HL-60 (cell line): ENCODE data around the gene NFIC.

Experiments
- DNase-seq, 2 experiments: peaks; one replicate each; pipeline ENCODE4 v3.0.0-alpha.2; 2010 to 2020; ENCODE audit warnings: low read depth in 1 of 2, low spot score in 1 of 2
- H3K27ac ChIP-seq: fragments of 250-450 bp; sonication (Bioruptor Pico); replicated peaks from 2 replicates; pipeline ENCODE4 v1.5.1; 2020; ENCODE audit warnings: mild to moderate bottlenecking, moderate library complexity
- H3K27me3 ChIP-seq: fragments of 250-450 bp; sonication (Bioruptor Pico); 2 replicates; pipeline ENCODE4 v1.5.1; 2021; ENCODE audit warnings: mild to moderate bottlenecking, moderate library complexity; ENCODE audit not compliant: insufficient read depth, poor library complexity, severe bottlenecking
- H3K4me3 ChIP-seq: replicated peaks from 2 replicates; pipeline ENCODE4 v1.5.1; 2011; ENCODE audit warnings: mild to moderate bottlenecking, control low read depth, low read length; ENCODE audit not compliant: insufficient read depth
- CTCF ChIP-seq: IDR thresholded peaks from one replicate; pipeline ENCODE4 v1.5.1; 2011; ENCODE audit warnings: low read length, control low read depth, inconsistent platforms; ENCODE audit not compliant: insufficient read depth
- GABPA ChIP-seq: IDR thresholded peaks from 2 replicates; pipeline ENCODE4 v1.6.1; 2012; ENCODE audit warnings: low read depth
- POLR2AphosphoS5 ChIP-seq: IDR thresholded peaks from 2 replicates; pipeline ENCODE4 v1.6.1; 2012; ENCODE audit warnings: low read depth
- REST ChIP-seq: IDR thresholded peaks from 2 replicates; pipeline ENCODE4 v1.6.1; 2012; ENCODE audit warnings: low read depth; ENCODE audit not compliant: insufficient replicate concordance
- SPI1 ChIP-seq: IDR thresholded peaks from 2 replicates; pipeline ENCODE4 v1.6.1; 2012; ENCODE audit warnings: low read depth, mild to moderate bottlenecking, borderline replicate concordance

NFIC gene

GRCh38 chr19:3320354-3320670 lies 46.1 kb upstream of the NFIC start:
- H3K4me3 ChIP-seq, result no peak overlapping the region
- no peak for DNase-seq
- TF ChIP-seq SPI1, result no peak
- TF ChIP-seq REST, result no peak
- no peak for TF ChIP-seq GABPA
- TF ChIP-seq CTCF, result no peak
- TF ChIP-seq POLR2AphosphoS5, result no peak
- no peak overlapping the region for H3K27ac ChIP-seq
- peaks cover 6% of the 10 kb centered on the region for H3K27me3 ChIP-seq

- H3K27ac ChIP-seq, result no peak overlapping the region
- DNase-seq, result no peak
- H3K4me3 ChIP-seq, result no peak overlapping the region
- H3K27me3 ChIP-seq, result peaks cover 6% of the 10 kb centered on the region
- TF ChIP-seq CTCF (no peak), GABPA (no peak), POLR2AphosphoS5 (no peak), REST (no peak), SPI1 (no peak)
Observed at GRCh38 chr19:3320853-3321252, 45.5 kb upstream of the NFIC start.

GRCh38 chr19:3321696-3322095 lies 44.7 kb upstream of the NFIC start:
- no peak for TF ChIP-seq GABPA
- no peak for TF ChIP-seq CTCF
- peaks cover 6% of the 10 kb centered on the region for H3K27me3 ChIP-seq
- no peak for DNase-seq

GRCh38 chr19:3322199-3322978 lies 44.0 kb upstream of the NFIC start:
- no peak overlapping the region for H3K27ac ChIP-seq
- DNase-seq, result no peak
- TF ChIP-seq POLR2AphosphoS5 (no peak), CTCF (no peak), REST (no peak), SPI1 (no peak), GABPA (no peak)
- H3K27me3 ChIP-seq, result peaks cover 6% of the 10 kb centered on the region
- H3K4me3 ChIP-seq, result no peak overlapping the region

More at GRCh38 chr19:3321696-3322095, 44.7 kb upstream of the NFIC start:
- Histone ChIP-seq H3K27ac (no peak overlapping the region), H3K4me3 (no peak overlapping the region)
